ENCODE data around the gene GHR.

GHR gene

GRCh38 chr5:42423285-42424165, at the start of gene GHR:
Gene GHR, plus strand, starts transcription at chr5:42423439. Its CDS starts 142,436 bp downstream, at chr5:42565875.
- DNase-seq, result no peak

DNA sequence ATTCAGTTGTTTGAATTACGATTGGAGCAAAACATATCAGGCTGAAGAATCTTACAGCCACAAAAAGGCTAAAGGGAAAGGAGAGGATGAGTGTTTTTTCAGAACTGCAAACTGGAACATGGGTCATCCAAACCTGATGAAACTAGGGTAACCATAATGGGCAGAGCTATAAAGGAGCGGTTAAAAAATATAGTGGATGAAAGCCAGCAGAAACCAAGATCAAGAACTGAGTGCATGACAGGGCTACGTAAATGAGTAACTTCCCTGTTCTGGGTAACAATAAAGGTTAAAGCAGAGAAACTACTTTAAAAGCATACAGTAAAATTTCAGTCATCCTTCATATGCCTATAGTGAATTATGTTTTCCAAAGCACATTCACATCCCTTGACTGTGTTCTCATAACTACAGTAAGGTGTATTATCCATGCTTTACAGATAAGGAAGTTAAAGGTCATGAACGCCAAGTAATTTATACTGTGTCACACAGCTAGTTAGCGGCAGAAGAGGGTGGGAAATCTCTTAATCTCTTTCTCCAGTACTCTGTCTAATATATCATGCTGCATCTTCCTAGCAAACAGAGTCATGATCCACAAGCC, 48.5 kb upstream of the GHR start:
- DNase-seq, result no peak

DNA sequence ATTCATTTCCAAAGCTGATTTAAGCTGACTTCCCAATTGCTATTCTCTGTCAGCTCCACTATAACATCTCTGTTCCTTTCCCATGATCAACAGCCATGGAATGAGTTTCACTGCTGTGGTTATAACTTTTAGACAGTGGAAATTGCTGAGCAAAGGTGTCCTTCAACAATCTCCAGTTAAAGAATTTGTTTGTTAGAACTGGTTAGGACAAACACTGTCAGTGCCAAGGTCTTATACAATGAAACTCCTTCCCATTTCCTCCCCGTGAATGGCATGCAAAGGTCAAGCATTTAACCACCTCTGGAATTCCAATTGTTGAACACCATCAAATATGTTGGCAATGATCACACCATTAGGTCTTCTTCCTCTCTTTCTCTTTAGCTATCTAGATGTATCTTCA, 45.7 kb upstream of the GHR start:
- no peak for DNase-seq

- no peak for DNase-seq
Measured at GRCh38 chr5:42381973-42382372, 41.3 kb upstream of the GHR start.

DNA sequence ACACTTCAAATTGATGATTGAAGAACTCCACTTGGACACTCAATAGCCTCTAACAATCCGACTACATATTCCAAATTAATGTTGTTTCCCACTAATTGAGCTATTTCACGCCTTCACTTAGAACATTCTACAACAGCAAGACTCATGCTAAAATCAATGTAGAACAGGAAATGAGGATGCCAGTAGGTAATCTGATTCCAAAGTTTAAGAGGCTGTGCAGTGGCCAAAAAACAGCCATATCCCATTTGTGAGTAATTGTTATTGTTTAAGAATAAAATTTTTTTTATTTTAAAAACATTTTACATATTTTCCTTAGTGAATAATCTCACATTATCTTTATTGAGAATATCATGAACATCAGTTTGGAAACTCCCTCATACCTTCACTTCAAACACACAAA, 35.7 kb upstream of the GHR start:
- no peak for DNase-seq

DNA sequence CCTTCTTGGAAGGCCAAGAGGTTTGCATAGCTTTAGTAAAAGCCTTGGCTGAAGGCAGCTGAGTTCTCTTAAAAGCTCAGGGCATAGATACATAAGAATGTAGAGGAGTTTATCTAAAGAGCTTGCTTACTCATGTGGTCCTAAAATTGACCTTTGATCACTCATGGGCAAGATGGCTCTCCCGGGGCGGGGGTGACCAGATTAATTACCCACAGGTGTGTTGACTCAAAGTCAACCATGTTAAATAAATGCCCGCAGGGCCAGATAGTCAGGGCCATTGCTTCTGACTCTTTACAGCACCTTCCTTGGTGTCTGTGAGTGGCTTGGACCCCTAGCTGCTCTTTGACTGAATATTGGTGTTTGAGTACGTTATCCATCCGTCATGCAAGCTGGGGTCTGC, 33.1 kb upstream of the GHR start:
- DNase-seq, result no peak

- DNase-seq, result no peak
Measured at GRCh38 chr5:42392917-42393316, 30.3 kb upstream of the GHR start.

DNA sequence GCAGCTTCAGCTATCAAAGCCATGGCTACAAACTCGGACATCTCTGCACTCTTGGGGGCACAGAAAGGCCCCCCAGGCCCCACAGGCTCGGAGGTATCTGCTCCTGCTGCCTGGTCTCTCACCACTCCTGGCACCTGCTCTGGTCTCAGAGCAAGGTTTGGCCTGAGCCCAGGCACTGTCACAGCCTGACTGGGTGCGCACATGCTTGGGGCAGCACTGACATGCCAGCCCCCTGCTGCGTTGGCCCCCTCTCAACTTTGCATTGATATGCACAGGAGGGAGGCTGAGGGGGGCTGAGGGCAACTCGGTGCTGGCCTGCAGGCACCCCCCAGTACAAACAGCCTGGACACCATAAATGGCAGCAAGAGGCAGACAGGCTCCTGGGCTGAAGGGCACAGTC, 27.1 kb upstream of the GHR start:
- no peak for DNase-seq

- DNase-seq, result no peak
Measured at GRCh38 chr5:42397267-42397666, 26.0 kb upstream of the GHR start.

DNA sequence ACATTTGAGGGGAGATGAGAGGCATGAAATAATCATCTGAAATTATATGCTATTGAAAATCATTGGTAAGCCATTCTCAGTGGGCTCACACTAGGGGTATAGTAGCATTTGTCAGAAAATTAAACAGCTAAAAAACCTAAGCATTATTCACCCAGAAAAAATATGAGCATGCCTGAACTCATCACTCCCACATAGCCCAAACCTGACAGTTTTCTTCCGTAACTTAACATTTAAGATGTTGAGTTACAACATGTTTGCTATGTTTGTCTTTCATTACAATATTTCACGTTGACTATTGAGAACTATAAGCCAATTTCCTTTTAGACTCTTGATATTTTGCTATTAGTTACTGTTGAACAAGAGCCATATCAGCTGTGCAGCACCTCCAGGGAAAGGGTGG, 23.5 kb upstream of the GHR start:
- no peak for DNase-seq

- DNase-seq, result no peak
Measured at GRCh38 chr5:42400474-42400873, 22.8 kb upstream of the GHR start.

DNA sequence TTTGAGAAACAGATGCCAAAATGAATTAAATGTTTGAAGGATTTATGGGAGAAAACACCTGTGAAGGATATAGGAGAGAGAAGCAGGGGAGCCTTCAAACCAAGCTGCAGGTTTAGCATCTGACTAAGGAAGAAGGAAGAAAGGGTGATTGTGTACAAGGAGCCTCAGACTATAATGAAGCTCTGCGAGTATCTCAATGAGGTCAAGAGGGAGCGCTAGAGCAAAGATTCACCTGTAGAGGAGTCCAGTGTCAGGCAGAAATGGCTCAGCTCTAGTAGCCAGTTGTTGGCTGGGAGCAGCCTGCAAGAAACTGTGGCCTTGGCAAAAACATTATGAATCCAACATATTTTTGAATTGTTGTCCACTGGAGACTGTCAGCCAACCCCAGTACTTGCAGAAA, 20.0 kb upstream of the GHR start:
- DNase-seq, result no peak

DNA sequence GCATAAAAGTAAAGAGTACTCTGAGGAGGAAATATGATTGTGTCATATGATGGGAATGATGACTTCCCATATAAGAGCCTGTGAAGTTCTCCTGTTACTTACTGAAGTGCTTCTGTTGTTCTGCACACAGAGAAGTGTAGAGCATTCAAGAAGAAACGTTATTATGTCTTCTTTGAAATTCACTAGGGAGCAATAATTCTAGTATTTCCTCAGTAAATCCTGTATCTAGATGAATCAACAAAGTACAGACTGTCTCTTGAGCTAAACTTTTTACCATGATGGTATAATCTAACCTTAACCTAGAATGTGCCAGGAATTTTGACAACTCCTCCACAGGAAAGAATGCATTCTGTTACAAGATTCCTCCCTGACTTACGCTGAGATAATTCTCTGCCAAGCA, 18.9 kb upstream of the GHR start:
- no peak for DNase-seq

GRCh38 chr5:42419294-42419693, 3.9 kb upstream of the GHR start:
- DNase-seq, result no peak

DNA sequence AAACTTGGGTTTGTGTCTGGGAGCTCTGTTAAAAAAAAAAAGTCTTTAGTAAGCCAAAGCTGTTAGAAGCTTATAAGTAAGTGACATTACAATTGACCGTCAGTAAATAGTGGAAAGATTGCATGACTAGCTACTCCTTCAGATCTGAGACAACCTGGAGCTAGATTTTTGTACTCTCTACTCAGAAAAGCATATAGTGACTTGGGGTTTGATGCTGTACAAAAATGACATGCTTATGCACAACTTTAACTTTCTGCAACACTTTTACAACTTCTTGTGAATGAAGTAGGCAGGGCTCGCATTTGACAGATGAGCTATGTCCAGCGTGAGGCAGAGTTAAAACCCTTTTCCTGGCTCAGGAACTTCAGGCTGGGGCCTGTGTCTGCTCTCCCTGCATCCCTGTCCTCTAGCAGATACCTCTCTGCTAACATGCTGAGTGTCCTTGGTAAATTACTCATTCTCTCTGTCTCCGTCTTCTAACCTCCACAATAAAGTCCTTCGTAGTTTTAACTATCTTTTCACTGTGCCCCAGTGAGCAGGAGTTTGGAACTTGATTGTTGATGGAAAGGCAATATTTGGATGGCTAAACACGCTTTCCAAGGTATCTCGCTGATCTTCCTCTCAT, 471 bp upstream of the GHR start:
- DNase-seq, result no peak

DNA sequence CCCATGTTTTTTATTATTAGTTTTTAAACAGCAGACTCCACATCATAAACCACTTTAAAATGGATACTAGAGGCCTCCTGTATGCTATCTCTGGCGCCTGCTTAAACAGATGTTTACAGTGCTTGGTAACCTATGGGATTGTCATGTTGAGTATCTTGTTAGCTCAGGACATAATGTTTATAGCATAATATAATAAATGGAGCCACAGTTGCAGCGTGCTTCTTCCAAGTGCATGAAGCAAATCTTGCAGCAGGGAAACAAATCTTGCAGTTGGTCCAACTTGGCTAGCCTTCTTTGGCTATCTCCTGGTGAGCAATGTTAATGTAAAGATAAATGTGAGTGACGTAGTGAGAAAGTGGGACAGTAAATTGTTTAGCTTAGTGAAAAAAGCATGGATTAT, 2.8 kb downstream of the GHR start:
- DNase-seq, result no peak

- no peak for DNase-seq
Measured at GRCh38 chr5:42429694-42430093, 6.5 kb downstream of the GHR start.

- no peak for DNase-seq
Measured at GRCh38 chr5:42434047-42434724, 10.9 kb downstream of the GHR start.

DNA sequence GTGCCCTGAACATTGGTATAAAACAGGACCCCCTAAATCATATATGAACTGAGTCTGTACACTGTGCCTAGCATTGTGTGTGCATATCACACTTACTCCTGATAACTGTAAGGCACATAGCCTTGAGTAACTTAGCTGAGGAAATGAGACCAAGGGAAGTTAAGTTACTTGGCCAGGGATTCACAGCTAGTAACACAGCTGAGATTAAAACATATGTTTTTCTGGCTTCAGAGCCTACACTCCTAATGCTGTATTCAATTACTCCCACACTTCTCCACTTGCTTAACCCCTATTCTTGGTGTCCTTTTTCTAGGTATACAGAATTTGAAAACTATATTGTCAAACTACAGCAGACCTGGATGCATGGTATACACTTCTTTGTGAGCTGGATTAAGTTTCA, 12.8 kb downstream of the GHR start:
- DNase-seq, result no peak

GRCh38 chr5:42454216-42454995, 31.2 kb downstream of the GHR start:
- DNase-seq, result no peak

DNA sequence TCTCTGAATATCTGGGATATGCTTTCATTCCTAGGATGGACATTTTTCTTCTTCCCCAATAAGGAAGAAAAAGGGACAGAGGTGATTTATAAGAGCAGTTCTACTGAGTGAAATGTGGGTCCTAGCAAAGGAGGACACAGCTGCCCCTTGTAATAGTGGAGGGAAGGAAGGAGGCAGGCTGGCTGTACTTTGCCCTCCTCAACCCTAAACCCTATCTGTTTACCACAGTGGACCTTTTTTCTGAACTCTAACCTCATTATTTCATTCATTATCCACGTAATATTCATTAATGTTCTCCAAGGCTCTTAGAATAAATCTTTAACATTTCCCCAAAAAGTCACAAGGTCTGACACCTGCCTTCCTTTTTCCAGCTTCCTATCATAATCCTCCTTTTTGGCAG, 37.8 kb downstream of the GHR start:
- DNase-seq, result no peak

DNA sequence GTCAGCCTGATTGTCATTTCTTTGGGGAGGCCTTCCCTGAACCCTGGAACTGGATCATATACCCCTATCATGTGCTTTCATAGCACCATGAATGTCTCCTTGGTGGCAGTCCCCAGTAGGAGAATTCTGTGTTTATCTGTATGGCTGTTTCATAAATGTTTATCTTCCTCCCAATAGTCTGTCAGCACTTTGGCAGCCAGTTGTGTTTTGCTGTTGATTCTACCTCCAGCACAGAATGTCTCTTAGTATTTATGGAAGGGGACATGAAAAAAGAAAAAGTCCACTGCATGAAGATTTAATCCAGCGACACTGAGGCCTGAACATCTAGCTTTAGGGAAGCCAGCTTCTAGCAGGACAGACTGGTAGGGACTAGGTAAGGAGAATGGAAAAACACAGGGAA, 38.3 kb downstream of the GHR start:
- DNase-seq, result no peak

DNA sequence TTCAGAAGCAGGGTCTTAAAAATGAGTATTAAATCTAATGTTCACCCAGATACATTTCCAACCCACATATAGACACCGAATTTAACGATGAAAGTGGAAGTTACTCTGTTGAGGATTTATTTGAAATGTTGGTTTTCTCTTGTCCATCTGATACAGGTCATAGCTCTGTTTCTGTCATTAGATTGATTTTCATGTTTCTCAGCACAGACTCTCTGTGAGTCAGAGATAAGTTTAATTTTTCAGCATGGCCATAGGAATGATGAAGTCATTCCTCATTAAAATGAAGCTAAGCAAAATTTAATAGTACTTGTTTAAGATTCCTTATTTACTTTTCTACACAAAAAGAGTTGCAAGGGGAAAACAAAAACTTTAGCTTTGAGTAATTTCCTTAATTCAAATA, 38.8 kb downstream of the GHR start:
- DNase-seq, result no peak

All from DMS79 treated with DMSO at 0.1 percent for 48 hours (cell line).